Stimulated activated CD4-positive, alpha-beta T cell treated with anti-CD3 and anti-CD28 coated beads, Interleukin-15, amount 100 ng/mL, for 24 hours (primary cell): ENCODE results near the gene AOAH.
A peak's percentile ranks its signal among the peaks of the same experiment; 100 is the strongest.

Experiments
- DNase-seq: peaks from one replicate; pipeline ENCODE4 v3.0.0-alpha.2; 2020

AOAH gene

GRCh38 chr7:36626111-36626510 lies 98.2 kb downstream of the AOAH start:
- no peak for DNase-seq

GRCh38 chr7:36625247-36625646 lies 99.0 kb downstream of the AOAH start:
- no peak for DNase-seq

- DNase-seq = no peak
These were observed 101.0 kb downstream of the AOAH start for GRCh38 chr7:36623247-36623646.

- no peak for DNase-seq
These were observed 102.9 kb downstream of the AOAH start for GRCh38 chr7:36621396-36621795.

GRCh38 chr7:36620166-36620708 lies 104.1 kb downstream of the AOAH start:
- DNase-seq = no peak

GRCh38 chr7:36617408-36617807 lies 106.9 kb downstream of the AOAH start:
- DNase-seq = no peak

GRCh38 chr7:36615852-36616540 lies 108.3 kb downstream of the AOAH start:
- DNase-seq = no peak

- DNase-seq = no peak
These were observed 109.3 kb downstream of the AOAH start for GRCh38 chr7:36614959-36615358.

GRCh38 chr7:36613031-36613614 lies 111.2 kb downstream of the AOAH start:
- DNase-seq = no peak

GRCh38 chr7:36611703-36612102 lies 112.6 kb downstream of the AOAH start:
- no peak for DNase-seq

- no peak for DNase-seq
These were observed 116.6 kb downstream of the AOAH start for GRCh38 chr7:36607721-36608095.

GRCh38 chr7:36606976-36607720 lies 117.1 kb downstream of the AOAH start:
- DNase-seq = no peak

GRCh38 chr7:36606153-36606975 lies 117.9 kb downstream of the AOAH start:
- DNase-seq = no peak

GRCh38 chr7:36605261-36606051 lies 118.8 kb downstream of the AOAH start:
- no peak for DNase-seq

GRCh38 chr7:36604806-36605205 lies 119.5 kb downstream of the AOAH start:
- no peak for DNase-seq

GRCh38 chr7:36602934-36603887 lies 121.1 kb downstream of the AOAH start:
- no peak for DNase-seq

- DNase-seq = no peak
These were observed 121.8 kb downstream of the AOAH start for GRCh38 chr7:36602511-36602910.

- no peak for DNase-seq
These were observed 122.7 kb downstream of the AOAH start for GRCh38 chr7:36601601-36602000.

GRCh38 chr7:36600869-36601530 lies 123.3 kb downstream of the AOAH start:
- DNase-seq = peak; percentile 33

- DNase-seq = no peak
These were observed 124.0 kb downstream of the AOAH start for GRCh38 chr7:36600314-36600682.
